HEK293T (cell line): ENCODE results near the gene UBE2K.
"Not testable (repeated sequence)": the region's sequence is repeated elsewhere in the genome, so short reads cannot be mapped to it uniquely, and the experiment has no call there.

ENCODE experiments used
- CTCF ChIA-PET: fragments of 350-600 bp; formaldehyde crosslinking; extraction: SDS; loops from one replicate; lab custom pipeline; 2021; ENCODE audit warnings: antibody characterized with exemption, inconsistent platforms; lab: Yijun Ruan, JAX
- POLR2A ChIA-PET: fragments of 350-600 bp; formaldehyde crosslinking; extraction: SDS; loops from one replicate; lab custom pipeline; 2020; ENCODE audit warnings: antibody characterized with exemption, inconsistent platforms; lab: Yijun Ruan, JAX
- DNase-seq: peaks from one replicate; pipeline ENCODE4 v3.0.0; 2012; ENCODE audit warnings: mixed read lengths; ENCODE audit errors: extremely low spot score
- ARNT ChIP-seq: fragments of 450-650 bp; IDR thresholded peaks from 2 replicates; pipeline ENCODE4 v1.6.1; 2017; ENCODE audit warnings: mild to moderate bottlenecking
- BHLHE40 ChIP-seq: fragments of 450-650 bp; IDR thresholded peaks from 2 replicates; pipeline ENCODE4 v1.6.1; 2016; ENCODE audit warnings: mild to moderate bottlenecking, moderate library complexity, borderline replicate concordance
- CTBP1 ChIP-seq: fragments of 450-650 bp; IDR thresholded peaks from 2 replicates; pipeline ENCODE4 v1.6.1; 2016; ENCODE audit warnings: borderline replicate concordance
- ELF4 ChIP-seq: fragments of 450-650 bp; IDR thresholded peaks from 2 replicates; pipeline ENCODE4 v1.6.1; 2017; ENCODE audit warnings: antibody characterized with exemption
- FOXA1 ChIP-seq: fragments of 450-650 bp; IDR thresholded peaks from 2 replicates; pipeline ENCODE4 v1.6.1; 2016; ENCODE audit warnings: mild to moderate bottlenecking
- FOXK2 ChIP-seq: fragments of 450-650 bp; IDR thresholded peaks from 2 replicates; pipeline ENCODE4 v1.6.1; 2016; ENCODE audit warnings: mild to moderate bottlenecking
- FOXM1 ChIP-seq: fragments of 450-650 bp; IDR thresholded peaks from 2 replicates; pipeline ENCODE4 v1.6.1; 2017; ENCODE audit warnings: mild to moderate bottlenecking, borderline replicate concordance
- HDGF ChIP-seq: fragments of 450-650 bp; IDR thresholded peaks from 2 replicates; pipeline ENCODE4 v1.6.1; 2017; ENCODE audit warnings: antibody characterized with exemption, borderline replicate concordance
- L3MBTL2 ChIP-seq: fragments of 450-650 bp; conservative IDR thresholded peaks from 2 replicates; pipeline ENCODE4 v1.6.1; 2016; ENCODE audit warnings: mild to moderate bottlenecking
- LEF1 ChIP-seq: fragments of 450-650 bp; IDR thresholded peaks from 2 replicates; pipeline ENCODE4 v1.6.1; 2017; ENCODE audit warnings: mild to moderate bottlenecking, borderline replicate concordance
- NFRKB ChIP-seq: fragments of 450-650 bp; IDR thresholded peaks from 2 replicates; pipeline ENCODE4 v1.6.1; 2016; ENCODE audit warnings: mild to moderate bottlenecking, moderate library complexity
- PKNOX1 ChIP-seq: fragments of 450-650 bp; IDR thresholded peaks from 2 replicates; pipeline ENCODE4 v1.6.1; 2016
- SP1 ChIP-seq: fragments of 450-650 bp; IDR thresholded peaks from 2 replicates; pipeline ENCODE4 v1.6.1; 2017
- SUZ12 ChIP-seq: fragments of 450-650 bp; IDR thresholded peaks from 2 replicates; pipeline ENCODE4 v1.6.1; 2016; ENCODE audit warnings: mild to moderate bottlenecking
- TARDBP ChIP-seq: fragments of 450-650 bp; IDR thresholded peaks from 2 replicates; pipeline ENCODE4 v1.6.1; 2016
- ZNF384 ChIP-seq: fragments of 450-650 bp; IDR thresholded peaks from 2 replicates; pipeline ENCODE4 v1.6.1; 2016

Gene UBE2K, protein sequence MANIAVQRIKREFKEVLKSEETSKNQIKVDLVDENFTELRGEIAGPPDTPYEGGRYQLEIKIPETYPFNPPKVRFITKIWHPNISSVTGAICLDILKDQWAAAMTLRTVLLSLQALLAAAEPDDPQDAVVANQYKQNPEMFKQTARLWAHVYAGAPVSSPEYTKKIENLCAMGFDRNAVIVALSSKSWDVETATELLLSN

DNA sequence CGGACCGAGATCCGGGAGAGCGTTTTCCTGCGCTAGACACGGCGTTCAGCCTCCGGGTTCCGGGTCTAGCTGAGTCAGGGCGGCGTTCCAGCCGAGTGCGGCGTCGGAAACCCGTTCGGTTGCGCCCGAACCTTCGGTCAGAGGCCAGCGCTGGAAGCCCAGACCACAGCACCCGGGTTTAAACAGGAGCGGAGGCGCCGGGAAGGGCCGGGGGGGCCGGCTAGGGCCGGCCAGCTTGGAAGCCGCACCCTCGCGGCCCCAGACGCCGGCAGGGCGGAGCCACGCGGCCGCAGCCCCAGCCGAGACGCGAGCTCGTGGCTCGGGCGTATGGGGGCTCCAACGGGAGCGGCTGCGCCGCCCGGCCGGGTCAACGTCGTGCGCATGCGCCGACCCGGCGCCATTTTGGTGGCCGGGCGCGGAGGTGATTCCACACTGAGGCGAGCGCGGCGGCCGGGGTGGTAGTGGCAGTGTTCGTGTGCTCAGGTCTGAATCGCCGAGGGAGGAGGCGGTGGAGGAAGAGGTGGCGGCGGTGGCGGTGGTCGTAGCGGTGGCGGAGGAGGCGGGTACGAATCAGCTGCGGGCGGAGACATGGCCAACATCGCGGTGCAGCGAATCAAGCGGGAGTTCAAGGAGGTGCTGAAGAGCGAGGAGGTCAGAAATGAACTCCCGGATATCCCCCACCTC, at the start of gene UBE2K:
Gene UBE2K (plus strand): TSS at position 397 of the 684 bp plus-strand sequence. CDS start 192 bp downstream, at position 589.
- POLR2A ChIA-PET = interaction anchor here (0.5 to 1.6 kb wide), 20 partner anchors 9 to 277 kb away, joined by 3 to 11 read pairs (median 4); partner anchors contain the start of genes SMIM14 and UGDH
- DNase-seq = peak; percentile 85
- TF ChIP-seq SP1 (no peak), BHLHE40 (no peak), FOXK2 (no peak), SUZ12 (no peak), PKNOX1 (no peak), FOXM1 (no peak), L3MBTL2 (no peak), LEF1 (no peak), NFRKB (no peak)
- CTCF ChIA-PET = interaction anchor here (0.6 kb wide), 1 partner anchor 18 kb away, joined by 3 read pairs; no protein-coding TSS in a partner anchor

- ChIA-PET POLR2A (interaction anchor here (1.6 to 2.7 kb wide), 2 partner anchors 10 to 121 kb away, joined by 4 to 13 read pairs; partner anchors contain the start of genes SMIM14 and UGDH), CTCF (interaction anchor here (0.6 kb wide), 1 partner anchor 14 kb away, joined by 4 read pairs; no protein-coding TSS in a partner anchor)
- no peak for TF ChIP-seq L3MBTL2
- TF ChIP-seq SP1 = no peak
- TF ChIP-seq TARDBP = no peak
- TF ChIP-seq BHLHE40 = no peak
- no peak for TF ChIP-seq NFRKB
- no peak for TF ChIP-seq LEF1
- TF ChIP-seq ZNF384 = no peak
- no peak for TF ChIP-seq FOXK2
- no peak for TF ChIP-seq CTBP1
- TF ChIP-seq HDGF = no peak
- TF ChIP-seq ARNT = no peak
- no peak for TF ChIP-seq ELF4
- no peak for TF ChIP-seq SUZ12
- TF ChIP-seq FOXA1 = no peak
- TF ChIP-seq FOXM1 = no peak
- no peak for DNase-seq
Measured at GRCh38 chr4:39648213-39648612, 49.7 kb upstream of the UBE2K start.

- TF ChIP-seq SUZ12 (no peak), TARDBP (no peak), ARNT (no peak), FOXK2 (no peak), NFRKB (no peak)
- no peak for DNase-seq
- ChIA-PET CTCF (interaction anchor here (0.6 kb wide), 1 partner anchor 13 kb away, joined by 4 read pairs; no protein-coding TSS in a partner anchor), POLR2A (interaction anchor here (2.7 kb wide), 1 partner anchor 11 kb away, joined by 13 read pairs; the partner anchor contains the start of gene SMIM14)
Measured at GRCh38 chr4:39648827-39649558, 48.9 kb upstream of the UBE2K start.

DNA sequence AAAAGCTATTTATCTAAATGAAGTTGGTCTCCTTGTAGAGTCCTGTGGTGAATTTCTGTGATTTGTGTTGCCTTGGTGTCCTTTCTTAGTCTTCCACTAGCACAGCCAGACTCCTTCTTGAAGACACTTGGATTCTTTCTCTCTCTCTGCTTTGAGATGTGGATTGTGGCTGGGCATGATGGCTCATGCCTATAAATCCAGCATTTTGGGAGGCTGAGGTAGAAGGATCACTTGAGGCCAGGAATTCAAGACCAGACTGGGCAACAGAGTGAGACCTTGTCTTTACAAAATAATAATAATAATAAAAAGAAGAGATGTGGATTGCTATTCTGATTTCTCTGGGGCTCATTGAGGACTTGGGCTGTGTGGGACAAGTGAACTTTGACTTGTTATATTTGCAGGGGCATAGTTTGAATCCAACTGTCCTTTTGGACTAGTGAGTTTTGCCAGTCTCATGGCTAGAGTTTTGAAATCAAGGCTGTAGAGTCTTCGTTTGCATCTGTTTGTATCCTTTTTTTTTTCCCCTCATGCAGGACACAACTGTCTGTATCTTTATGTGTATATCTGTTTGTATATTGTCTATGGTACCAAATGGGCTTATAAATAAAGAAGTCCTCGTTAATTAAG, 48.2 kb upstream of the UBE2K start:
- DNase-seq = no peak
- TF ChIP-seq NFRKB (no peak), ELF4 (no peak), ARNT (no peak), BHLHE40 (no peak), HDGF (no peak), SP1 (no peak), FOXK2 (no peak), LEF1 (no peak), TARDBP (no peak), SUZ12 (no peak)
- ChIA-PET POLR2A (interaction anchor here (2.7 kb wide), 1 partner anchor 11 kb away, joined by 13 read pairs; the partner anchor contains the start of gene SMIM14), CTCF (no interaction called here)

GRCh38 chr4:39651586-39651985, 46.4 kb upstream of the UBE2K start:
- DNase-seq, POLR2A ChIA-PET: not testable (repeated sequence)
- CTCF ChIA-PET = interaction anchor here (0.7 kb wide), 1 partner anchor 18 kb away, joined by 5 read pairs; no protein-coding TSS in a partner anchor

DNA sequence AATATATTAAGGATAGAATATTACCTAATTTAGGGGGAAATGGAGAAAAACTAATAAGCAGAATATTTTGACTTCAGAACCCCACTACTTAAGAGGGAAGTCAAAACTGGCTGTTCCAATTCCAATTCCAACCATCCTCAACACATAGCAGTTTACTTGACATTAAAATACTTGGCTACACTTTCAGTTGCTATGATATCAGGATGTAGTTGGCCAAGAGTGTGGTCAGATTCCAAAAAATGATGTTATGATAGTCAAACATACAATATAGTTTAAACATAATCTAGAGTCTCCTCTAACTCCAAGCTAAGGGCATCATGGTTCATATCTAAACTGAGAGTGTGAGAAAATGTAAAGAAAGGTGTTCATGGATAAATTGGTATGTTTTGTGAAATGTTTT, 42.7 kb upstream of the UBE2K start:
- no peak for DNase-seq
- POLR2A ChIA-PET = interaction anchor here (1.4 kb wide), 1 partner anchor 16 kb away, joined by 3 read pairs; the partner anchor contains the start of gene SMIM14
- CTCF ChIA-PET = no interaction called here
- TF ChIP-seq ARNT (no peak), L3MBTL2 (no peak), FOXM1 (no peak), BHLHE40 (no peak), CTBP1 (no peak), ZNF384 (no peak), TARDBP (no peak), NFRKB (no peak), LEF1 (no peak), HDGF (no peak)

- CTCF ChIA-PET = no interaction called here
- no peak for DNase-seq
- POLR2A ChIA-PET = interaction anchor here (1.4 kb wide), 1 partner anchor 17 kb away, joined by 3 read pairs; the partner anchor contains the start of gene SMIM14
- TF ChIP-seq CTBP1 (no peak), ELF4 (no peak), BHLHE40 (no peak)
Measured at GRCh38 chr4:39655876-39656275, 42.1 kb upstream of the UBE2K start.

- DNase-seq, POLR2A ChIA-PET: not testable (repeated sequence)
- CTCF ChIA-PET = interaction anchor here (0.7 kb wide), 1 partner anchor 317 kb away, joined by 3 read pairs; no protein-coding TSS in a partner anchor
Measured at GRCh38 chr4:39656638-39657037, 41.3 kb upstream of the UBE2K start.
